MM.1S (cell line): ENCODE measurements around the gene PEX16.

ENCODE experiments used
- DNase-seq: peaks from one replicate; pipeline ENCODE4 v3.0.0-alpha.2; 2015
- H2AFZ ChIP-seq: fragments of 300-600 bp; sonication (generic); 2 replicates; pipeline ENCODE4 v1.6.0; 2016; ENCODE audit warnings: antibody characterized with exemption, low read length
- H3F3A ChIP-seq: fragments of 300-600 bp; sonication (generic); 2 replicates; pipeline ENCODE4 v1.6.1; 2016; ENCODE audit warnings: mild to moderate bottlenecking, antibody characterized with exemption, low read length, moderate library complexity, mixed read lengths; ENCODE audit not compliant: insufficient read depth
- H3K27ac ChIP-seq: fragments of 300-600 bp; sonication (generic); 2 replicates; pipeline ENCODE4 v1.5.1; 2016; ENCODE audit warnings: mild to moderate bottlenecking, low read length
- H3K27me3 ChIP-seq: fragments of 300-600 bp; sonication (generic); replicated peaks from 2 replicates; pipeline ENCODE4 v1.6.0; 2016; ENCODE audit warnings: low read length; ENCODE audit not compliant: insufficient read depth
- H3K36me3 ChIP-seq: fragments of 300-600 bp; sonication (generic); replicated peaks from 2 replicates; pipeline ENCODE4 v1.6.1; 2016; ENCODE audit warnings: mild to moderate bottlenecking, low read length, mixed read lengths; ENCODE audit not compliant: insufficient read depth
- H3K4me1 ChIP-seq: fragments of 300-600 bp; sonication (generic); 2 replicates; pipeline ENCODE4 v1.6.1; 2016; ENCODE audit warnings: low read length, mixed read lengths
- H3K4me2 ChIP-seq: fragments of 300-600 bp; sonication (generic); 2 replicates; pipeline ENCODE4 v1.6.0; 2016; ENCODE audit warnings: low read depth, low read length
- H3K4me3 ChIP-seq: fragments of 300-600 bp; sonication (generic); 2 replicates; pipeline ENCODE4 v1.5.1; 2016; ENCODE audit warnings: low read length, mixed read lengths
- H3K79me2 ChIP-seq: fragments of 300-600 bp; sonication (generic); 2 replicates; pipeline ENCODE4 v1.6.1; 2016; ENCODE audit warnings: mixed run types, low read length, mixed read lengths
- H3K9ac ChIP-seq: fragments of 300-600 bp; sonication (generic); 2 replicates; pipeline ENCODE4 v1.6.1; 2016; ENCODE audit warnings: low read length, mixed read lengths
- H3K9me2 ChIP-seq: fragments of 300-600 bp; sonication (generic); replicated peaks from 2 replicates; pipeline ENCODE4 v1.6.1; 2016; ENCODE audit warnings: mild to moderate bottlenecking, low read length, mixed read lengths; ENCODE audit not compliant: insufficient read depth
- H3K9me3 ChIP-seq: fragments of 300-600 bp; sonication (generic); replicated peaks from 2 replicates; pipeline ENCODE4 v1.6.1; 2016; ENCODE audit warnings: mild to moderate bottlenecking, low read length, mixed read lengths; ENCODE audit not compliant: insufficient read depth
- H4K20me1 ChIP-seq: fragments of 300-600 bp; sonication (generic); 2 replicates; pipeline ENCODE4 v1.6.1; 2016; ENCODE audit warnings: mild to moderate bottlenecking, low read length, moderate library complexity, mixed read lengths; ENCODE audit not compliant: insufficient read depth
- CTCF ChIP-seq: fragments of 300-600 bp; sonication (generic); IDR thresholded peaks from 2 replicates; pipeline ENCODE4 v1.5.1; 2016; ENCODE audit warnings: antibody characterized with exemption, low read length, mixed read lengths
- EZH2 ChIP-seq: fragments of 300-600 bp; sonication (generic); optimal IDR thresholded peaks from 2 replicates; pipeline ENCODE3; 2017; ENCODE audit warnings: low read depth, mild to moderate bottlenecking, antibody characterized with exemption, low read length, mixed read lengths
- EZH2phosphoT487 ChIP-seq: fragments of 300-600 bp; sonication (generic); IDR thresholded peaks from 2 replicates; pipeline ENCODE4 v1.6.1; 2018; ENCODE audit warnings: antibody characterized with exemption, low read length

PEX16 gene

GRCh38 chr11:45941285-45941684 is 23.6 kb upstream of the PEX16 start:
- Histone ChIP-seq H2AFZ (no peak overlapping the region), H3K4me2 (no peak overlapping the region), H3K9ac (no peak overlapping the region), H3K4me1 (no peaks in the 10 kb centered on the region), H3K27ac (no peak overlapping the region), H3K36me3 (no peaks in the 10 kb centered on the region), H3K27me3 (no peaks in the 10 kb centered on the region), H3K4me3 (no peak overlapping the region), H4K20me1 (0 out of 2 replicates have a peak, but pooled peaks cover 3% of the 10 kb centered on the region), H3K79me2 (no peaks in the 10 kb centered on the region), H3K9me2 (no peaks in the 10 kb centered on the region), H3K9me3 (no peaks in the 10 kb centered on the region), H3F3A (no peaks in the 10 kb centered on the region)
- TF ChIP-seq CTCF (no peak), EZH2 (no peak), EZH2phosphoT487 (no peak)
- DNase-seq, result no peak

- 0 out of 2 replicates have a peak, but pooled peaks cover 3% of the 10 kb centered on the region for H4K20me1 ChIP-seq
- H3F3A ChIP-seq, result no peaks in the 10 kb centered on the region
- TF ChIP-seq CTCF (no peak), EZH2phosphoT487 (no peak), EZH2 (no peak)
- H3K79me2 ChIP-seq, result no peaks in the 10 kb centered on the region
- no peak overlapping the region for H2AFZ ChIP-seq
- H3K4me2 ChIP-seq, result no peak overlapping the region
- H3K4me1 ChIP-seq, result no peaks in the 10 kb centered on the region
- H3K9me3 ChIP-seq, result no peaks in the 10 kb centered on the region
- H3K9ac ChIP-seq, result no peak overlapping the region
- H3K36me3 ChIP-seq, result no peaks in the 10 kb centered on the region
- no peak overlapping the region for H3K27ac ChIP-seq
- no peaks in the 10 kb centered on the region for H3K27me3 ChIP-seq
- no peaks in the 10 kb centered on the region for H3K9me2 ChIP-seq
- H3K4me3 ChIP-seq, result no peak overlapping the region
- no peak for DNase-seq
Observed at GRCh38 chr11:45939836-45940235, 22.2 kb upstream of the PEX16 start.

GRCh38 chr11:45937916-45938315 is 20.2 kb upstream of the PEX16 start:
- H3K4me1 ChIP-seq, result no peaks in the 10 kb centered on the region
- H3K27ac ChIP-seq, result no peak overlapping the region
- no peak overlapping the region for H3K9ac ChIP-seq
- H2AFZ ChIP-seq, result no peak overlapping the region
- H3K9me2 ChIP-seq, result no peaks in the 10 kb centered on the region
- no peak overlapping the region for H3K4me3 ChIP-seq
- H3F3A ChIP-seq, result no peaks in the 10 kb centered on the region; the same call in 1 of the 2 replicates
- H3K27me3 ChIP-seq, result no peaks in the 10 kb centered on the region
- H4K20me1 ChIP-seq, result no peaks in the 10 kb centered on the region
- no peaks in the 10 kb centered on the region for H3K79me2 ChIP-seq
- no peaks in the 10 kb centered on the region for H3K36me3 ChIP-seq
- no peak for TF ChIP-seq EZH2phosphoT487
- no peak for TF ChIP-seq EZH2
- no peak for TF ChIP-seq CTCF
- H3K9me3 ChIP-seq, result no peaks in the 10 kb centered on the region
- no peak for DNase-seq
- no peak overlapping the region for H3K4me2 ChIP-seq
